Coronary artery (tissue), 2 donors: ENCODE measurements around the gene ACTMAP.
"Not testable (repeated sequence)": the region's sequence is repeated elsewhere in the genome, so short reads cannot be mapped to it uniquely, and the experiment has no call there.

Experiments used
- DNase-seq: peaks from one replicate; pipeline ENCODE4 v3.0.0-alpha.2; 2017; ENCODE audit warnings: low spot score
- H3K27ac ChIP-seq, 2 donors: fragments of 200-600 bp; sonication (generic); one replicate each; pipeline ENCODE4 v1.5.1; 2016 to 2019
- H3K4me3 ChIP-seq: fragments of 200-600 bp; sonication (generic); 2 replicates; pipeline ENCODE4 v1.5.1; 2016; ENCODE audit warnings: mild to moderate bottlenecking, moderate library complexity
- CTCF ChIP-seq: fragments of 200-600 bp; sonication (generic); IDR thresholded peaks from one replicate; pipeline ENCODE4 v1.5.1; 2019; ENCODE audit warnings: antibody characterized with exemption

Gene ACTMAP

DNA sequence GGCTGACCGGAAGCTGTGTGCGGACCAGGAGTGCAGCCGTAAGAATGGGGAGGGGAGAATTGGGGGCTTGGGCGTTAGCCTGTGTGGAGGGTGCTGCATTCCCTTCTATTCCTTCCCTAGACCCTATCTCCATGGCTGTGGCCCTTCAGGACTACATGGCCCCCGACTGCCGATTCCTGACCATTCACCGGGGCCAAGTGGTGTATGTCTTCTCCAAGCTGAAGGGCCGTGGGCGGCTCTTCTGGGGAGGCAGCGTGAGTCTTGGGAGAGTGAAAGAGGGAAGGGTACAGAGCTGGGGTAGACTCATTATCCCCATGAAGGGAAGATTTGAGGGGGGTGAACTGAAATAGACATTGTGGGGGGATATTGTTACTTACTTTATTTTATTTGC, 25.4 kb upstream of the ACTMAP start:
- DNase-seq: no peak
- peak overlapping the region in 1 of 2 donors; percentile 35 for H3K27ac ChIP-seq
- TF ChIP-seq CTCF: no peak

GRCh38 chr19:40774916-40775631, 24.8 kb upstream of the ACTMAP start, which contains the start of gene MIA:
Gene MIA (plus strand): TSS chr19:40775521. CDS start chr19:40775543, 22 bp downstream.
- H3K27ac ChIP-seq: peak within 1 kb of the TSS in 1 of 2 donors; percentile 35
- no peak for DNase-seq
- peak within 1 kb of the TSS; percentile 9 for H3K4me3 ChIP-seq
- TF ChIP-seq CTCF: no peak

More for the DNA sequence above, 25.4 kb upstream of the ACTMAP start:
- H3K4me3 ChIP-seq: peak overlapping the region; percentile 9

GRCh38 chr19:40771101-40771862, 21.0 kb upstream of the ACTMAP start:
- not testable (repeated sequence) for H3K27ac ChIP-seq, DNase-seq, H3K4me3 ChIP-seq

- no peak overlapping the region for H3K27ac ChIP-seq
- no peak for DNase-seq
- TF ChIP-seq CTCF: no peak
- no peak overlapping the region for H3K4me3 ChIP-seq
These were observed 18.6 kb upstream of the ACTMAP start for GRCh38 chr19:40768869-40769268.

DNA sequence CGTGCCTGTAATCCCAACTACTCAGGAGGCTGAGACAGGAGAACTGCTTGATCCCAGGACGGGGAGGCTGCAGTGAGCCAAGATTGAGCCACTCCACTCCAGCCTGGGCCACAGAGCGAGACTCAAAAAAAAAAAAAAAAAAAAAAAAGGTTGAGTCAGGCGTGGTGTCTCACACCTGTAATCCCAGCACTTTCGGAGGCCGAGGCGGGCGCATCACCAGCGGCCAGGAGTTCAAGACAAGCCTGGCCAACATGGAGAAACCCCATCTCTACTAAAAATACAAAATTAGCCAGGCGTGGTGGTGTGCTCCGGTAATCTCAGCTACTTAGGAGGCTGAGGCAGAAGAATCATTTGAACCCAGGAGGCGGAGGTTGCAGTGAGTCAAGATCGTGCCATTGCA, 16.1 kb upstream of the ACTMAP start:
- H3K27ac ChIP-seq, H3K4me3 ChIP-seq, DNase-seq: not testable (repeated sequence)

- DNase-seq: no peak
- no peak for TF ChIP-seq CTCF
- no peak overlapping the region for H3K27ac ChIP-seq
These were observed 13.7 kb upstream of the ACTMAP start for GRCh38 chr19:40763963-40764362.

DNA sequence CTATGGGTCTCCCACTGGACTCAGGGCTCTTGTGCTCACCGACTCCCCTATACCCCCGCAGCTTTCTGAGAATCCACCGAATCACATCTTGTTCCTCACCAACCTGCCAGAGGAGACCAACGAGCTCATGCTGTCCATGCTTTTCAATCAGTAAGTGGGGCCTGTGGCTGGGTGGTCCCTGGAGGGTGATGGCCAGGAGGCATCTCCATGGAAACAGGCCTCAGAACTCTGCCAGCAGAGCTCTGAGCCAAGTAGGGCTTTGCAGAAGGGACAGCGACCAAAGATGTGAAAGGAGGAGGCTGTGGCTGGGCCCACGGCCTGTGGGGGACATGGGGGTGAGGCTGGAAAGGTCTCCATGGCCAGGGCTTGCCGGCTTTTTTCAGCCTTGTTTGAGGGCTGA, 13.2 kb upstream of the ACTMAP start:
- DNase-seq: no peak
- Histone ChIP-seq H3K4me3 (no peak overlapping the region), H3K27ac (peak overlapping the region in 1 of 2 donors; percentile 4)
- TF ChIP-seq CTCF: no peak

More at GRCh38 chr19:40763963-40764362, 13.7 kb upstream of the ACTMAP start:
- no peak overlapping the region for H3K4me3 ChIP-seq
